Measurements from ENCODE around the gene SHMT2.

SHMT2 gene

GRCh38 chr12:57229634-57230380 is at the start of gene SHMT2:
TSS of gene SHMT2 (plus strand) at chr12:57229711. CDS start at chr12:57229779, 68 bp downstream.
- peak; percentile 91 for DNase-seq

- DNase-seq: no peak
Observed at GRCh38 chr12:57180321-57180989, 49.1 kb upstream of the SHMT2 start.

DNA sequence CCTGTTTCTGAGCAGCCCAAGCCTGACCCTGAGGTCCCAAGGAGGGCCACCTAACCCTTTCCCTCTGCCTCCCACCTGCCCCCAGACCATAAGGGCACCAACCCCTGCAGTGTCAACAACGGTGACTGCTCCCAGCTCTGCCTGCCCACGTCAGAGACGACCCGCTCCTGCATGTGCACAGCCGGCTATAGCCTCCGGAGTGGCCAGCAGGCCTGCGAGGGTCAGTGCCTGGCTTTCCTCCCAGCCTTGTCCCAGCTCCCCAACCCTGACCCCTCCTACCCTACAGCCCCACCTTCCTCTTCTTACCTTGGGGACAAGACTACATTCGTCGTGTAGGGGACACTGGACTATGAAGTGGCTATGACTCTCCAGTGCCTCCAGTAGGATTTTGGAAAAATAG is 48.4 kb upstream of the SHMT2 start:
- no peak for DNase-seq

GRCh38 chr12:57181561-57182155 is 47.9 kb upstream of the SHMT2 start:
- DNase-seq: no peak

GRCh38 chr12:57182918-57183575 is 46.5 kb upstream of the SHMT2 start:
- peak; percentile 42 for DNase-seq

- DNase-seq: no peak
Observed at GRCh38 chr12:57183939-57184725, 45.4 kb upstream of the SHMT2 start.

- no peak for DNase-seq
Observed at GRCh38 chr12:57185403-57185802, 44.1 kb upstream of the SHMT2 start.

GRCh38 chr12:57185906-57186508 is 43.5 kb upstream of the SHMT2 start:
- DNase-seq: no peak

DNA sequence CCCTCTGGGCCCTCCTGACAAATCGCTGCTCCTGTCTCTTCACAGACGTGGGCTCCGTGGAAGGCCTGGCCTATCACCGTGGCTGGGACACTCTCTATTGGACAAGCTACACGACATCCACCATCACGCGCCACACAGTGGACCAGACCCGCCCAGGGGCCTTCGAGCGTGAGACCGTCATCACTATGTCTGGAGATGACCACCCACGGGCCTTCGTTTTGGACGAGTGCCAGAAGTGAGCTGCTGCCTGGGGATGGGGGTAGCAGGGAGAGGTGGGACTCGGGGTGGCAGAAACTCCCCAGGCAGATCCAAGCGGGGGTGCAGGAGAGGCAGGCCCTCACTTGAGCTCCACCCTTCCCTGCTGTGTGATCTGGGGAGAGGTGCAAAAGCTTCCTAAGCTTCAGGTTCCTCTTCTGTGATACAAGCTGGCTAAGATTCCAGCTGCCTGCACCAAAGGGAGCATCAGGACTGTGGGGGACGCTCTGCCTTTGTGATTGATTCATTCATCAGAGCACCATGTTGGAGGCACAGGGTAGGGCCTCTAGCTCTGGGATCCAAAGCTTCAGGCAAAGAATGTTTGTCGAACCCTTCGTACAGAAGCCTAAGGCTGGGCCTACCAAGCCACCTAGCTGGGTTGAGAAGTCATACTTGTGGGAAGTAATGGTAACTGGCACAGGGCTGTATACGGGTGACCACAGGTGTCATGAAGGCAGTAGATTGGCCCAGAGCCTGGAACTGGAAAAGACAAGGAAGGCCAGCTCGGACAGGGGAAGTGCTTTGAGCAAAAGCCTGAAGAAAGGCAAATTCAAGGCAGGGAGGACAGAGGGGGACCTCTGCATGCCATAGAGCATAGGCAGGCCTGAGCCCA is 42.1 kb upstream of the SHMT2 start:
- DNase-seq: no peak

DNA sequence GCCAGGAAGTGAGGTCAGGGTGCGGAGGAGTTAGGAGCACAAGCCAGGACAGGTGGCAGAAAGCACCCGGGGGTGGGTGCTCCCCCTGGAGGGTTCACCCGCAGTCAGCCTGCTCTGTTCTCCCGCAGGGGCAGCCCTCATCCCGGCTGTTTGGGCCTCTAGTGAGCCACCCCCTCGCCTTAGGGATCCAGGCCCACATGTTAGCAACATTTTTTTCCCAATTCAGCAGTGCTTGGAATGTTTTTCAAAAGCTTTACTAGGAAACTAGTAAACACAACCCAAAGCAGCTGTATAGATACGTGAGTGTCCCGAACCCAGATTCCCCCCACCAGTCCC is 41.5 kb upstream of the SHMT2 start:
- no peak for DNase-seq

DNA sequence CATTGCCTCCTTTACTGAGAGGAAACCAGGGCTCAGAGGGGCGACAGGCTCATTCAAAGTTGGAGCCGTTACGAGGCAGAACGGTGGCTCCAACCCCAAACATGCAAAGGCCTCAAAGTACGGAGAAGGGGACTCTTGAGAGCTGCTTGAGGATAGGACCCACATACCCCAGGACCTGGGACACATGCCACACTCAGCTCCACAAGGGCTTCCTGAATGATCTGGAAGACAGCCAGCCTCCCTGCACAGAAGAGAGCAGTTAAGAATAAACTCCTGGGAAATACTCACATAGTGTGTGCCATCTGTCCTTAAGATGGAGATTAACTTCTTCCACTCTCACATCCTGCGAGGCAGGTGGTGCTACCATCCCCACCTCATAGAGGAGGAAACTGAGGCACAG is 39.5 kb upstream of the SHMT2 start:
- no peak for DNase-seq

GRCh38 chr12:57190821-57191220 is 38.7 kb upstream of the SHMT2 start:
- no peak for DNase-seq

- DNase-seq: no peak
Observed at GRCh38 chr12:57191410-57191809, 38.1 kb upstream of the SHMT2 start.

DNA sequence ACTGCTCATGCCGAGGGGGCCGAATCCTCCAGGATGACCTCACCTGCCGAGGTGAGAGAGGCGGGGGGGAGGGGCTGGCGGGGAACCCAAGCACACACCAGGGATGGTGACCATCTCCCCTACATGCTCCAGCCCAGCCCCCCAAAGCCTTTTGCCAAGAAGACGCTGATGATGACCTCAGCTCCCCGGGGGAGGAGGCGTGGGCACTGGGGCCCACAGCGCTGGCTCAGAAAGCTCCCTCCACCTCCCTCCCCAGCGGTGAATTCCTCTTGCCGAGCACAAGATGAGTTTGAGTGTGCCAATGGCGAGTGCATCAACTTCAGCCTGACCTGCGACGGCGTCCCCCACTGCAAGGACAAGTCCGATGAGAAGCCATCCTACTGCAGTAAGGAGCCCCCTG is 36.6 kb upstream of the SHMT2 start:
- no peak for DNase-seq

- DNase-seq: no peak
Observed at GRCh38 chr12:57193706-57194245, 35.7 kb upstream of the SHMT2 start.

DNA sequence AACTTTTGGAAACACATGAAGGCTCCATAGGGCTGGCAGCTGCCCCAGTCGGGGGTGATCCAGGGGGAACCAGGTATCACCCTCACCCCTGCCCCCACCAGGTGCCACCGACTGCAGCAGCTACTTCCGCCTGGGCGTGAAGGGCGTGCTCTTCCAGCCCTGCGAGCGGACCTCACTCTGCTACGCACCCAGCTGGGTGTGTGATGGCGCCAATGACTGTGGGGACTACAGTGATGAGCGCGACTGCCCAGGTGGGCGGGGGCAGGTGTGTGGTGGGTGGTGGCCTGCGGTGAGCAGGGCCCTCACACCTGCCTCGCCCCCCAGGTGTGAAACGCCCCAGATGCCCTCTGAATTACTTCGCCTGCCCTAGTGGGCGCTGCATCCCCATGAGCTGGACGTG is 35.3 kb upstream of the SHMT2 start:
- DNase-seq: no peak

DNA sequence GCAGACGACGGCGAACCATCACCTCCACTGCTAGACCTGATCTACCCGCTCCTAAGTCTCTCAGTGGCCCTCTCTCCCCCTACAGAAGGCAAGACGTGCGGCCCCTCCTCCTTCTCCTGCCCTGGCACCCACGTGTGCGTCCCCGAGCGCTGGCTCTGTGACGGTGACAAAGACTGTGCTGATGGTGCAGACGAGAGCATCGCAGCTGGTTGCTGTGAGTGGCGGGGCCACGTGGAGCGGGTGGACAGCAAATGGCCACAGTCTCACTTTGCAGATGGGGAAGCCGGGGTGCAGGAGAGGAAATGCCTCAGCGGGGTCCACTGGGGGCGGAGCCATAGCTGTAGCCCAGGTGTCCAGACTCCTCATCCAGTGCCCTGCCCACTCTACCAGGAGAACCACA is 34.3 kb upstream of the SHMT2 start:
- no peak for DNase-seq

- DNase-seq: no peak
Observed at GRCh38 chr12:57195611-57196371, 33.7 kb upstream of the SHMT2 start.

- peak; percentile 97 for DNase-seq
Observed at GRCh38 chr12:57196439-57196838, 33.1 kb upstream of the SHMT2 start.

GRCh38 chr12:57196956-57197355 is 32.6 kb upstream of the SHMT2 start:
- peak; percentile 47 for DNase-seq

Data from NCI-H526 treated with DMSO at 0.1 percent for 48 hours (cell line).